Measurements from ENCODE around the gene GRIK2. TPM values are rescaled to one million over a fixed set of nuclear protein-coding genes. Genes with fewer than 3 reads are reported as not detected.

Gene GRIK2
- total RNA-seq, 1 donor from 2014 or later = 95.5 TPM

- H3K36me3 Mint-ChIP-seq (ENCODE audit: unreplicated experiment) = no peaks in the 10 kb centered on the region
These were observed 518.8 kb downstream of the GRIK2 start for GRCh38 chr6:101912311-101912710.

GRCh38 chr6:101918471-101918870 is 525.0 kb downstream of the GRIK2 start:
- Mint-ChIP-seq H3K27ac (ENCODE audit: unreplicated experiment) (no peak overlapping the region), H3K4me1 (ENCODE audit: low read depth, unreplicated experiment) (no peaks in the 10 kb centered on the region), H3K4me3 (ENCODE audit: unreplicated experiment) (no peak overlapping the region), H3K27me3 (ENCODE audit: unreplicated experiment) (no peaks in the 10 kb centered on the region), H3K36me3 (ENCODE audit: unreplicated experiment) (no peaks in the 10 kb centered on the region), H3K9me3 (ENCODE audit: unreplicated experiment) (no peaks in the 10 kb centered on the region)
- DNase-seq = no peak
- no peak for TF ChIP-seq CTCF (IDR thresholded peaks at IDR 0.05; ENCODE audit: partially characterized antibody, unreplicated experiment)

More at GRCh38 chr6:101912311-101912710, 518.8 kb downstream of the GRIK2 start:
- Mint-ChIP-seq H3K4me1 (ENCODE audit: low read depth, unreplicated experiment) (no peaks in the 10 kb centered on the region), H3K9me3 (ENCODE audit: unreplicated experiment) (no peaks in the 10 kb centered on the region), H3K27me3 (ENCODE audit: unreplicated experiment) (no peaks in the 10 kb centered on the region), H3K27ac (ENCODE audit: unreplicated experiment) (no peak overlapping the region), H3K4me3 (ENCODE audit: unreplicated experiment) (no peak overlapping the region)
- no peak for DNase-seq
- TF ChIP-seq CTCF (IDR thresholded peaks at IDR 0.05; ENCODE audit: partially characterized antibody, unreplicated experiment) = no peak

GRCh38 chr6:101921829-101922450 is 528.4 kb downstream of the GRIK2 start:
- no peak overlapping the region for H3K27ac Mint-ChIP-seq (ENCODE audit: unreplicated experiment)
- no peaks in the 10 kb centered on the region for H3K36me3 Mint-ChIP-seq (ENCODE audit: unreplicated experiment)
- DNase-seq = no peak
- H3K4me1 Mint-ChIP-seq (ENCODE audit: low read depth, unreplicated experiment) = no peaks in the 10 kb centered on the region
- H3K9me3 Mint-ChIP-seq (ENCODE audit: unreplicated experiment) = no peaks in the 10 kb centered on the region
- H3K4me3 Mint-ChIP-seq (ENCODE audit: unreplicated experiment) = no peak overlapping the region
- TF ChIP-seq CTCF (IDR thresholded peaks at IDR 0.05; ENCODE audit: partially characterized antibody, unreplicated experiment) = no peak
- no peaks in the 10 kb centered on the region for H3K27me3 Mint-ChIP-seq (ENCODE audit: unreplicated experiment)

DNA sequence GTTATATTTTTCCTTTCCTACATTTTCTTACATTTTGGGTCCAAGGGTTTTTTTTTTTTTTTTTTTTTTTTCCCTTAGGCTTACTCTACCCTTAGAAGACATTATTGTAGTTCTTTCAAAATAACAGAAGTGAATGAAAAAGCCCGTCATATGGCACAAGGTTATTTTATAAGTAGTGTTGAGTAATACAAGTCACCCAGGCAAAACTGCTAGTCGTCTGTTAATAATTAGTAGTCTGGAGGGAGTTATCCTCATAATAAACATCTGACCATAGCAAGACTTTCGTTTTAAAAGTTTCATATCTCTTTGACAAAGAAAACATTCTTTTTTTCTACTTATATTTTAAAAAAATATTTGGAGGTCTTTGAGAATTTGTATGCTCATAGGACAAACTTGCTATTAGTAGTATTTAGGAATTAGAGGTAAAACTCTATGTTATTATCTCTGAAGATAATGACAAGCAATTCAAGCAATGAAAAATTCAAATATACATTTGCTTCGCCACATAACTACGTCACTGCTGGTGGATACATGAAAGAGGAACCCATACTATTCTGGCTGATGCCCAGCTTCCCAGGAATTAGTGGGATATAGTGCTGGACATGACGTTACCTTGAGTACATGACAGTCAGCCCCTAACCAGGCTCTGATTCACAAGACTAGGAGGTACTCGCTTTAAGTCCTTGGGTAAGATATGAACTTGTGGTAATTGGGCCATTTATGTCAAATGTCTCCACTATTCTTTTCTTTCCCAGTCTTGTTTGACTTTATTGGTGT is 532.8 kb downstream of the GRIK2 start:
- Mint-ChIP-seq H3K4me3 (ENCODE audit: unreplicated experiment) (no peak overlapping the region), H3K9me3 (ENCODE audit: unreplicated experiment) (no peaks in the 10 kb centered on the region), H3K27ac (ENCODE audit: unreplicated experiment) (no peak overlapping the region), H3K36me3 (ENCODE audit: unreplicated experiment) (no peaks in the 10 kb centered on the region), H3K4me1 (ENCODE audit: low read depth, unreplicated experiment) (no peaks in the 10 kb centered on the region), H3K27me3 (ENCODE audit: unreplicated experiment) (no peaks in the 10 kb centered on the region)
- TF ChIP-seq CTCF (IDR thresholded peaks at IDR 0.05; ENCODE audit: partially characterized antibody, unreplicated experiment) = no peak
- no peak for DNase-seq

GRCh38 chr6:101931766-101932165 is 538.3 kb downstream of the GRIK2 start:
- DNase-seq = no peak
- no peak overlapping the region for H3K4me3 Mint-ChIP-seq (ENCODE audit: unreplicated experiment)
- H3K36me3 Mint-ChIP-seq (ENCODE audit: unreplicated experiment) = no peaks in the 10 kb centered on the region
- H3K9me3 Mint-ChIP-seq (ENCODE audit: unreplicated experiment) = peaks cover 2% of the 10 kb centered on the region
- H3K27me3 Mint-ChIP-seq (ENCODE audit: unreplicated experiment) = no peaks in the 10 kb centered on the region
- TF ChIP-seq CTCF (IDR thresholded peaks at IDR 0.05; ENCODE audit: partially characterized antibody, unreplicated experiment) = no peak
- H3K4me1 Mint-ChIP-seq (ENCODE audit: low read depth, unreplicated experiment) = no peaks in the 10 kb centered on the region
- H3K27ac Mint-ChIP-seq (ENCODE audit: unreplicated experiment) = no peak overlapping the region
